GM19025 (cell line): Measurements from ENCODE around the gene KRT26.
"Not testable (repeated sequence)": the region's sequence is repeated elsewhere in the genome, so short reads cannot be mapped to it uniquely, and the experiment has no call there.

ENCODE experiments used
- ATAC-seq: cut with Tn5 transposase; IDR thresholded peaks from one replicate; pipeline ENCODE4 v1.9.1; 2021; ENCODE audit warnings: mild to moderate bottlenecking, low read depth, moderate library complexity; ENCODE audit not compliant: unreplicated experiment

The KRT26 gene, protein sequence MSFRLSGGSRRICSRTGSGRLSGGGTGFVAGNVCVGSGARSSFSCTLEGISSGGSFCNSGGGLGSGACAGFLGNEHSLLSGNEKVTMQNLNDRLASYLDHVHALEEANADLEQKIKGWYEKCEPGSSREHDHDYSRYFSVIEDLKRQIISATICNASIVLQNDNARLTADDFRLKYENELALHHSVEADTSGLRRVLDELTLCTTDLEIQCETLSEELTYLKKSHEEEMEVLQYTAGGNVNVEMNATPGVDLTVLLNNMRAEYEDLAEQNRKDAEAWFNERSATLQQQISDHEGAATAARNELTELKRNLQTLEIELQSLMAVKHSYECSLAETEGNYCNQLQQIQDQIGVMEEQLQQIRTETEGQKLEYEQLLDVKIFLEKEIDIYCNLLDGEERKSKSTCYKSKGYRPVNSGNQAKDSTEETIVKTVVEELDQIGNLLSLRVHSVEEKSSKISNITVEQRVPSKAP

DNA sequence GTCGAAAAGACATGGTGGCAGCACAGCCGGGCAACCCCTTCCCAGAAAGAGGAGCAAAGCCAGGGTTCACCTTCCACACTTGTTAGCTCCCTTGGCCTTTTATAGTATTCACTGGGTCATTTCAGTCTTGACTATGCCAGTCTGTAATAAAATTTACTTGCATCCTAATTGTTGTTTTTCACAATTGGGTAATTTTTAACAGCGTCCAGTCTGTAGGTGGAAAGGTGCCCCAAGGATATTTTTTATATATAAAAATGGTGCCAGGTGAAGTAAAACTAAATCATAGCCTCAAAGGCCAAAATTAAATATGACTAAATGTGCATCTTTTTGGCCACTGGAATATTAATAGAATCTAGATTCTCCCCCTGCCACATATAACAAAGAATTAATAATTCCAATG is at the start of gene KRT26:
Gene KRT26, minus strand, starts transcription at position 101 of the 400 bp plus-strand sequence. Its CDS starts 88 bp downstream, at position 13.
- ATAC-seq = no peak

DNA sequence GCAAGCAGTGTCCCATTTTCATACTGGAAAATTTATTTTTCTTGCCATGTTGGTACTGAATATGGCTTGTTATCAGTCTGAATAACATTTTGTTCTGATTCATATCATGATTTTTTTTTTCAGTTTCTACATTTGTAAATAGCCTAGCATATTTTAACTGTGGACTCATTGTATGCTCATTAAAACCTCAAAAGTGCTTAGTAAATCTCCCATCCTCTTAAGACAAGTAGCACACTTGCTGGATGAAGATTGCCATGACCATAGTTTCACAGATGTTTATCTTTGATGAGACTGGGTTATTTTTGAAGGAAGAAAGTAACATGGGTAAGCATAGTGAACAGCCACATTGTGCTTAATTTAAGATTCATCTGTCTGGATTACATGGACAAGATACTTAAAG is 49.5 kb upstream of the KRT26 start:
- ATAC-seq = no peak

DNA sequence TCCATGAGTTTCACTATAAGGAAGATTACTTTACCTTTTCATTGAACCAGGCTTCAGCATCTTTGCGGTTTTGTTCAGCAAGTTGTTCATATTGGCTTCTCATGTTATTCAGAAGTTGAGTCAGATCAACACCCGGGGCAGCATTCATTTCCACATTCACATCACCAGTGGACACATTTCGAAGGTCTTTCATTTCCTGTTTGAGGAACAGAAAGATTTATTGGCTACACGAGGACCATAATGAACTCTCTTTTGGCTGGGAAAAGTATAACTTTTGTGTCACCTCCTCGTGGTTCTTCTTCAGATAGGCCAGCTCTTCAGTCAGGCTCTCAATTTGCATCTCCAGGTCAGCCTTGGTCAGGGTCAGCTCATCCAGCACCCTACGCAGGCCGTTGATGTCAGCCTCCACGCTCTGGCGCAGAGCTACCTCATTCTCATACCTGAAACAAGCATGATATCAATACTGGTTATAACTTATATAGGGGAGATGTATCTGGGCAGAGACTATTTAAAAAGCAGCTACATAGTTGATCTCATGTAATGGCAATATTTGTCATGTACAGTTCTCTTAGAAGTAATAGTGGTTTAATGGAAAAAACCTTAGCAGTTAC is 48.3 kb upstream of the KRT26 start:
- ATAC-seq = no peak

DNA sequence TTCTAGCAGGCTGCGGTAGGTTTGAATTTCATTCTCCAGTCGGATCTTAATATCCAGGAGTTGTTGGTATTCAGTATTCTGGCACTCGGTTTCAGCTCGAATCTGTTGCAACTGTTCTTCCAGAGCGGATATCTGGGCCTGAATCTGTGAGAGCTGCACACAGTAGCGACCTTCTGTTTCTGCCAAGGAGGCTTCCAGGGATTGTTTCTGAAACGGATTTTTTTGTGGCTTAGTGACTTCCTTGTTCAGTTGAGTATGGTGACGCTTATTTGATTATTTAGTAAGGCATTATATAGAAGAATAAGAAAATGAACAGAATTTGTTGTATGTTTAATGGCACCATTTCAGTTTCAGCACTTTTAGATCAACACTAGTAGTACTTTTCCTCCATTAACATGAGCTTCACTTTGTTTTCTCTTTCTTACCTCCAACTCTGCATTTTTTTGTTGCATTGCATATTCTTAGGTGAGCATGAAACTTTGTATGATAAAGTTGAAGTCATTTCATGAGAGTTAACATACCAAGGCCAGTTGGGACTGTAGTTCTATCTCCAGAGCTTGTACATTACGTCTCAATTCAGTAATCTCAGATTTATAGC is 47.6 kb upstream of the KRT26 start:
- no peak for ATAC-seq

DNA sequence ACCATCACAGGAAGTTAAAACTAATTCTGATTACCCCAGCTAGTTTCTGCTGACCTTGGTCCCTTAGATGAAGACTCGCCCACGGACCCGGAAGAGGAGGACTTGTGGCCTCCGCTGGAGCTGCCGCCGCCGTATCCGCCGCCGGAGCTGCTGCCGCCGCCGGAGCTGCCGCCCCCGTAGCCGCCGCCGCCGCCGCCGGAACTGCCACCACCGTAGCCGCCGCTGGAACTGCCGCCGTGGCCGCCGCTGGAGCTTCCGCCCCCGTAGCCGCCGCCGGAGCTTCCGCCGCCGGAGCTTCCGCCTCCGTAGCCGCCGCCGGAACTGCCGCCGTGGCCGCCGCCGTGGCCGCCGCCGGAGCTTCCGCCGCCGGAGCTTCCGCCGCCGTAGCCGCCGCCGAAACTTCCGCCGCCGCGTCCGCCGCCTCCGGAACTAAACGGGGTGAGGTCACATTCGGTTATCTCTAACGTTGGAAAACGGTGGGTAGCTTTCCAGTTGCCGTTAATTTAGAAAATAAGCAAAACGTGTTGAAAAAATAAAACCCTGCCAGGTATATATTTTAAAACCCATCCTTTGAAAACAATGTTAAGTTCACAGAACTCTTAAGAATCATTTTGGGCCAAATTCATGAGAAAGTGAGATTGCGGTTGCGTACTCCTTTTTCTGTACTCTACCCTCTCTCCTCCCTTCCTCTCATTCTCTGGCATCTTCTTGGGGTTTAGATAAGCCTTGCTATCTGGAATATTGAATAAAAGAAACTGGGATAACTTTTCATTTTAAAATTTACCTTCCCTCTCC is 46.9 kb upstream of the KRT26 start:
- ATAC-seq = peak; percentile 67

DNA sequence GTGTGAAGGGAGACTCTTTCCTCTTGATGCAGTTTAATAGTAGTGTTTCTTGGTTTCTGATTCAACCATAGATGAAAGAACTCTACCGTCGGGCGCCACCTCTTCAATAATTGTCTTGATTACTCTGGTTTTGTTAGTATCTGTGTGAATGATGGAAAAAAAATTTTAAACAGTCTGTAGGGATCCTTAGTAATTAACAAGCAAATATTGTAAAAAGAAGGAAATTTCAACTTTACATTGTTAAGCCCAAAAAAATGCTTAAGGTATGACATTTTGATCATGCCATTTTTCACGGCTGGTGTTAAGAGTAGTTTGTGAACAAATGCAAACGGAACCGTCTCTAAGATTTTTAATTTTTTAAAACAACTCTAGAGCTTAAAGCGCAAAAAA is 46.3 kb upstream of the KRT26 start:
- no peak for ATAC-seq

DNA sequence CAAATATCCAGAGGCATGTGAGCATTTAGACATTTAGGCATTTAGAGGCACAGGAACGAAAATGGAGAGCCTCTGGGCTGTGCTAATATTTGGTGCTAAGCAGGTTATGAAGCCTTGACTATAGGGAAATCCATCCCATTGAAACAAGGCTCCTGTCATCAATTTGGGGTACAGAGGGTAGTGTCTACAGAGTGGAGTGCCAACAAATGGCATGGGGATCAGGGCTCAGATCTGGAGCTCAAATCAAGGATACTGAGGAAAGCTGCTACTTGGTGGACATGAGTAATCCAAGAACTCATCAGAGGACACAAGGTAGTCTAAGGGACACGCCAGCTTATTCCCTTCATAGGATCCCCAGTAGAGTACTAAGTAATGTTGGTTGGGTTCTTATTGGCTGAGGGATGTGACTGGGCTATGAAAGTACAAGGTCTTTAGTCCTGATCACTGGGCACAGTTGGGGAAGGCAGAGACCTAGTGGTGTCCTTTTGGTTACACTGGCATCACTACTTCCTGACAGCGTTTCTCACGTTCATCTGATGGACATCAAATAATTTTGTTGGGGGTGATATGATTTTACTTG is 45.2 kb upstream of the KRT26 start:
- no peak for ATAC-seq

DNA sequence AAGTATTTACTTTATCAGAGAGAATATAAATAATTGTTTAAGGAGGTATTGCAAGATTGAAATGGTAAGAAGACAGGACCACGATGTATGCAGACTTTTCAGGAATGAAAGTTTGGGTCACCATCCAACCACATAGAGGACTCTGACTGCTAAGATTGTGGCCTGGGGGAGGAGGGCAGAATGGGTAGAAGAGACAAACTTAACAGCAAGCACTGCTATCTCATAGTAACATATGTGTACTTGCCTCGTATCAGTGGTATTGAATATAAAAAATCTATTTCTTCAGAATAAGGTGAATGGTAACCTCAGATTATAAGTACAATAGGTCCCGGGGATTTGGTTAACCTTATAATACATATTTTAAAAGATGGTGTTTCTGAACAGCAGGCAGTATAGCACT is 44.6 kb upstream of the KRT26 start:
- no peak for ATAC-seq

DNA sequence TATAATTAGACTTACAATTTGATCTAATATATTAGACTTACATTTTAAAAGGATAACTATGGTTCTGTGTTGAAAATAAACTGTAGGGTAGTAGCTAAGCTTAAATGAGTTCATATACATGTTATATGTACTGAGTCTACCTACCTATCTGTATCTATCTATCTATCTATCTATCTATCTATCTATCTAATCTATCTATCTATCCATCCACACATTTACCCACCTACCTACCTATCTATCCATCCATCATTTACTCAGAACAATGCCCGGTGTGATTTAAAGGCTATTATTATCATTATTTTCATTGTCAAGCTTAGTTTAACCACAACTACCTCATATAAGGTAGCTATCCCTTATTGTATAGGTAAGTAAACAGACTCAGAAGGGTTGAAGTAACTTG is 43.4 kb upstream of the KRT26 start:
- no peak for ATAC-seq

DNA sequence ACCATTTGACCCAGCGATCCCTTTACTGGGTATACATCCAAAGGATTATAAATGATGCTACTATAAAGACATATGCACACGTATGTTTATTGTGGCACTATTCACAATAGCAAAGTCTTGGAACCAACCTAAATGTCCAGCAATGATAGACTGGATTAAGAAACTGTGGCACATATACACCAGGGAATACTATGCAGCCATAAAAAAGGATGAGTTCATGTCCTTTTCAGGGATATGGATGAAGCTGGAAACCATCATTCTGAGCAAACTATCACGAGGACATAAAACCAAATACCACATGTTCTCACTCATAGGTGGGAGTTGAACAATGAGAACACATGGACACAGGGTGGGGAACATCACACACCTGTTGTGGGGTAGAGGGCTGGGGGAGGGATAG is 42.7 kb upstream of the KRT26 start:
- not testable (repeated sequence) for ATAC-seq

DNA sequence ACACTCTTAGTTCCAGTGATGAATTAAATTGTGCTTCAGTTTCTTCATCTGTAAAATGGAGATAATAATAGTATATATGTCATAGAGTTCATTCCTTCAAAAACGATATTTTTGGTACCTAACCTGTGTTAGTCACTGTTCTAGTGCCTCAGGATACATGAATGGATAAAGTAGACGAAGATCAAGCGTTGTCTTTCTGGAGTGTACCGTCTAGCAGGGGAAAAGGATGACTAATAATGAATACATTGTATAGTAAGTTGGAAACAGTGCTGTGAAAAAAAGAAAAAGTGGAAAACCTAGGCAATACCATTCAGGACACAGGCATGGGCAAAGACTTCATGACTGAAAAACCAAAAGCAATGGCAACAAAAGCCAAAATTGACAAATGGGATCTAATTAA is 41.8 kb upstream of the KRT26 start:
- no peak for ATAC-seq

DNA sequence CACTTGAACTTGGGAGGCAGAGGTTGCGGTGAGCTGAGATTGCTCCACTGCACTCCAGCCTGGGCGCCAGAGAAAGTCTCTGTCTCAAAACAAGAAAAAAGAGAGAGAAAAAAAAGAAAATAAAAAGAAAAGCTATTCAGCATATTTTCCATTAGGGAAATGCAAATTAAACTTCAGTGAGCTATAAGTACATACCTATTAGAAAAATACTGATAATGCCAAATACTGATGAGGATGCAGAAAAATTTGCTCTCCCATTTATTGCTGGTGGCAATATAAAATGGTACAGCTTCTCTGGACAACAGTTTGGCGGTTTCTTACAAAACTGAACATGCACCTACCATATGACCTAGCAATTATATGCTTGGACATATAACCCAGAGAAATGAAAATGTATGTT is 40.6 kb upstream of the KRT26 start:
- ATAC-seq = no peak

DNA sequence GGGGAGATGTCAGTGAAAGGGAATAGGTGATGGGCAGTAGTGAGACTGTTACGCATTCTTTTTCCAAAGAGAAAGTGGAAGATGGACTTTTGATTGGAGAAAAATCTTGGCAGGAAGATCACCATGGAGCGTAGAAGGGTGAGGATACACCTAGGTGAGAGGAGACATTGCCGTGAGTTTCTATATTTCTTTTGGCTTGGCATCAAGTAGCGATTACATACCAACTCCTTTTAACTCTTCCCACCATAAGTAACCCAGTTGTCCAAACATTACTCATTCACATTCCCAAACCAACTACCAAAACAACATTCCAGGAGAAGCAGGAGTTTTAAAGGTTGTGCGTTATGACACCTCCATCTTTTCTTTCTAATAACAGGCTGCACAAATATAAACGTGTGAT is 38.5 kb upstream of the KRT26 start:
- ATAC-seq = no peak

DNA sequence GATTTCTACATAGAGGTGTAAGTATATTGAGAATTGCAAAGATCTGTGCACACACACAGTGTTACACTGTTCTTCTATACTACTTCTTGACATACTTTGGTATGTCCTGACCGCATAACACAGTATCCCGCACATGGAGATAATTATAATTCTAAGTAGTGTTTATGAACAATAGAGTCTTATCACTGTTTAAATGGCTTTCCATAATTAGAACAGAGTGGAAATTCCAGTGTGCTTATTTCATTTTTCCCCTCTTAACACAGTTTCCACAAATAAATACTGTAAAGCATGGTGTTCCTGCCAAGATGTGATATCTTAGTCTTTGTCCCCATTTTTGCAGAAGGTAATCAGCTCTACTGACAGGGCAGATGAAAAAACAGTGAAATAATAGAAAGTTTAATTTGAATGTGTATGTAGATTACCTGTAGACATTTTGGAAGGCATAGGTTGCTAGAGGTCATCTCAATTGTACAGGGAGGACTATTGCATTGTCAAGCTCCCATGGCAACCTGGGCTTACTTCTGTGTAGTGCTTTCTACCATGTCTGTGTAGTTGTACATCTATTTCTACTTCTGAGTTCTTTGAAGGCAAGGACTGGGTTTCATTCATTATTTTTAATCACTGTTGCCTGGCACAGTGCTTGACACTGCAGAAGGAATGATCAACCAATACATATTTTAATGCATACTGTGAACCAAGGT is 37.9 kb upstream of the KRT26 start:
- no peak for ATAC-seq

DNA sequence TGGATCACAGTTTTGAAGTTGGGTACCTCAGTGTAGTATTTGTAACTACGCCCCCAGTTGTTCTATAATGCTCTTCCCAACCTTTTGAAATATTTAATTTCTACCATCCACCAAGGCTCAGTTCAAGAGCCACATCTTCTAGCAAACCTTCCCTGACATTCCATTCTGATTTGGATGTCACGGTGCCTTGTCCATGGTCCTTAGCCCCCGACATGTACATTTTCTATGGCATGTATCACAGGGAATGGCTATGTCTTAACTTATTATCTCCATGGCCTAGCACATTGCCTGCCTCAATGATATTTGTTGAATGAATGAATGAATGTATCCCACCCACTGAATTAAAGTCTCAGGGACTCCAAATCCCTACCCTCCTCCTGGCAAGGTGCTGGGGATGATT is 34.1 kb upstream of the KRT26 start:
- no peak for ATAC-seq

DNA sequence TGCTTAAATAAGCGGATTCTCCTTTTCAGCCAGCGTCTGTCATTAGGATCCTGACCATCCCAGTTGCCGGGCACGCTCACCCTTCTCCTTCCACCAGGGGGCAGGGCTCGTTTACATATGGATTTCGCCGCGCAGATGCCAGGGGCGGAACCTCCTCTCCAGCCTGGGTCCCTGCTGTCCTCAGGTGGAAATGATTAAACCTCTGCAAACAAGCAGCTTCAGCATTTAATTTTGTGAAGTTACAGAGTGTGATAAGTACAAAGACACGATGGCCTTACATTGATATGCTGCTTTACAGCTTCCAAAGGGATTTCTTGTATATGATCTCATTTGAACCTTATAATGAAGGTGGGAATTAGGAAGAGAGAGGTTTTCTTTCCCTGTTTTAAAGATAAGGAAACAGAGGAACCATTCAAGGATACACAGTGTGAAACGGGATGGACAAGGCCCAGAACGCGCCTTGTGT is 31.6 kb upstream of the KRT26 start:
- ATAC-seq = no peak

DNA sequence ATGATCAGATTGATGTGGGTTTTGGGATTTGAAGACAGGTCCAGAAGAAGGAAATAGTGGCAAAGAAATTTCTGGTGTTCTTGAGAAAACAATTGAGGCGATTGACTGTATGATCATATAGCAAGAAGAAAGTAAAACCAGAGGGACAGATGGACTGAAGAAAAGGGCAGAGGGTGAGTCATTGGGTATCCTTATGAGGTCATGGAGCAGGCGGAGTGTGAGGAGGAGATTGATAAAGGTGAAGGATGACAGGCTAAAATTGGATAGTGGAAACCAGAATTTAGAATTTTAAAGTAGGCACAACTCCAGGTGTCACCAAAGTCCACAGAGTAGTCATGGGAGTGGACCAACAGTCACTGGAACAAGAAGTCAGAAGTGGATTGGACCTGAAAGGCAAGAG is 29.2 kb upstream of the KRT26 start:
- ATAC-seq = no peak

DNA sequence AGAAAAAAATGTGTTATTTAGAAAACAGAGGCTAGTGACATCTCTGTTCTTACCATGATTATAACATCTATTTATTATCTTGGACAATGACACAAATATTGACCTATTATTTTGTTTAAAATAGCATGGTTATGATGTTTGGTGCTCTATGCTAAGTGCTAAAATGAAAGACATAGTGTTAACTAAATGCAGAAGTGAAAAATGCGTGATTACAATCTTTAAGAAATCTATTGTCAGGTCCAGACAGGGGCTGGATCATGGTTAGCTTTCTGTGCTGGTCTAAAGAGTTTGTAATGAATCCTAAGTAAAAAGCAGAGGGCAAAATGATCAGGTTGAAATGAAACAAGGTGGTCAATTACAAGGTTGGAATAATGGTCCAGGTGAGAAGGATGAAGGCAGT is 28.4 kb upstream of the KRT26 start:
- ATAC-seq = no peak

DNA sequence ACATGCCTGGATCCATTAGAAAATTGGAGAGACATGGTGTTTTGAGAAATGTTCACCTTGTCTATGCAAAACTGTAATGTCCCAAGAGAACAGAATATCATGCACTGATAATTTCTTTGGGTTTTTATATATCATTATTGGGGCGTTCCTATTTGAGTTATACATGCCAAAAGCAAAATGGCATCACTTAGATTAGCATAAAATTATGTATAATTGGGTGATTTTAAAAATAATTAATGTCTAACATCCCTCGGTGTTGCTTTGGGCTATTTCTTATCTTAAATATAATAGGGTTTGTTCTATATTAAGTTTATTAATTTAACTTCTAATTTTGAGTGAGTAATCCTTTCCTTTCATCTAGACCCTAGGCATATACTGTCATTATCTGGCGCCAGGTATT is 27.9 kb upstream of the KRT26 start, which contains the start of gene KRT28:
Gene KRT28, minus strand, starts transcription at position 101 of the 400 bp plus-strand sequence. Its CDS starts 66 bp downstream, at position 35.
- no peak for ATAC-seq

DNA sequence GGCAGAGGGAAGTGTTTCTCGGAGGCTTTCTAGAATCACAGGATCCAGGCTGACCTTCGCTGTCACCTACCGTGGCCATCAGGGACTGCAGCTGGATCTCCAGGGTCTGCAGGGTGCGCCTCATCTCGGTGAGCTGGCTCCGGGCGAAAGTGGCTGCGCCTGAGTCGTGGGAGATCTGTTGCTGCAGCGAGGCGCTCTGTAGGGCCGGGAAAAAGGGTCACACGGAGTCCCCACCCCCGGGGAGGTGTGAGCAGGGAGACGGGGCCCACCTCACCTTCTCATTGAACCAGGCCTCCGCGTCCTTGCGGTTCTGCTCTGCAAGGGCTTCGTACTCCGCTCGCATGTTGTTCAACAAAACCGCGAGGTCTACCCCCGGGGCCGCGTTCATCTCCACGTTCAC is 24.8 kb upstream of the KRT26 start:
- ATAC-seq = no peak
